GM23338 (cell line): ENCODE data around the gene RRP1. TPM values are rescaled to one million over a fixed set of nuclear protein-coding genes. Genes with fewer than 3 reads are reported as not detected.

Experiments used
- ATAC-seq: fragments of 200-7000 bp; cut with Tn5 transposase; 3 replicates; pipeline ENCODE4 v1.9.1; 2020
- DNase-seq: peaks from one replicate; pipeline ENCODE4 v3.0.0-alpha.2; 2015; ENCODE audit warnings: low spot score
- H2AFZ ChIP-seq: fragments of 200-600 bp; sonication (generic); 2 replicates; pipeline ENCODE4 v1.8.0; 2016; ENCODE audit warnings: antibody characterized with exemption, mild to moderate bottlenecking, moderate library complexity
- H3F3A ChIP-seq: fragments of 200-600 bp; sonication (generic); replicated peaks from 2 replicates; pipeline ENCODE4 v1.8.0; 2017; ENCODE audit warnings: antibody characterized with exemption, mixed run types, low read depth
- H3K27ac ChIP-seq: fragments of 200-600 bp; sonication (generic); 2 replicates; pipeline ENCODE4 v1.6.1; 2016; ENCODE audit warnings: low read depth
- H3K27me3 ChIP-seq: fragments of 200-600 bp; sonication (generic); 2 replicates; pipeline ENCODE4 v1.8.0; 2016; ENCODE audit warnings: mild to moderate bottlenecking, mixed run types, moderate library complexity; ENCODE audit not compliant: insufficient read depth
- H3K36me3 ChIP-seq: fragments of 200-600 bp; sonication (generic); 2 replicates; pipeline ENCODE4 v1.8.0; 2016; ENCODE audit warnings: mild to moderate bottlenecking; ENCODE audit not compliant: insufficient read depth
- H3K4me1 ChIP-seq: fragments of 200-600 bp; sonication (generic); 2 replicates; pipeline ENCODE4 v1.8.0; 2016; ENCODE audit warnings: mild to moderate bottlenecking, moderate library complexity; ENCODE audit not compliant: insufficient read depth
- H3K4me2 ChIP-seq: fragments of 200-600 bp; sonication (generic); 2 replicates; pipeline ENCODE4 v1.7.1; 2017; ENCODE audit warnings: mixed run types
- H3K4me3 ChIP-seq: fragments of 200-600 bp; sonication (generic); 2 replicates; pipeline ENCODE4 v1.6.1; 2016; ENCODE audit warnings: mixed run types
- H3K79me2 ChIP-seq: fragments of 200-600 bp; sonication (generic); replicated peaks from 2 replicates; pipeline ENCODE4 v1.8.0; 2017; ENCODE audit warnings: mild to moderate bottlenecking; ENCODE audit not compliant: insufficient read depth
- H3K9me2 ChIP-seq: fragments of 200-600 bp; sonication (generic); 2 replicates; pipeline ENCODE4 v1.8.0; 2017; ENCODE audit not compliant: insufficient read depth
- H4K20me1 ChIP-seq: fragments of 200-600 bp; sonication (generic); replicated peaks from 2 replicates; pipeline ENCODE4 v1.8.0; 2017; ENCODE audit warnings: mild to moderate bottlenecking; ENCODE audit not compliant: insufficient read depth
- H3K27ac Mint-ChIP-seq: 2 replicates; pipeline ENCODE4 v1.8.0; 2020; ENCODE audit warnings: inconsistent platforms, mild to moderate bottlenecking, moderate library complexity, mixed read lengths
- H3K27me3 Mint-ChIP-seq: 3 replicates; pipeline ENCODE4 v1.8.0; 2022; ENCODE audit warnings: low read depth, mild to moderate bottlenecking, moderate library complexity, mixed read lengths, inconsistent platforms; ENCODE audit not compliant: insufficient read depth, poor library complexity
- H3K36me3 Mint-ChIP-seq: 3 replicates; pipeline ENCODE4 v1.8.0; 2021; ENCODE audit warnings: low read depth, mild to moderate bottlenecking, inconsistent platforms, moderate library complexity, mixed read lengths
- H3K4me1 Mint-ChIP-seq: 3 replicates; pipeline ENCODE4 v1.8.0; 2020; ENCODE audit warnings: mild to moderate bottlenecking, inconsistent platforms, mixed read lengths
- H3K4me3 Mint-ChIP-seq: 3 replicates; pipeline ENCODE4 v1.8.0; 2021; ENCODE audit warnings: moderate library complexity, mild to moderate bottlenecking, inconsistent platforms, mixed read lengths
- H3K9me3 Mint-ChIP-seq: 3 replicates; pipeline ENCODE4 v1.8.0; 2020; ENCODE audit warnings: moderate library complexity, mild to moderate bottlenecking, inconsistent platforms, mixed read lengths
- CREB1 ChIP-seq: fragments of 250-450 bp; sonication (Bioruptor Pico); IDR thresholded peaks from 2 replicates; pipeline ENCODE4 v1.5.0; 2020; ENCODE audit warnings: low read depth, mild to moderate bottlenecking, moderate library complexity
- EZH2 ChIP-seq: fragments of 200-600 bp; sonication (generic); IDR thresholded peaks from one replicate; pipeline ENCODE4 v1.8.0; 2017; ENCODE audit warnings: antibody characterized with exemption, mild to moderate bottlenecking, low read depth; ENCODE audit not compliant: unreplicated experiment
- EZH2phosphoT487 ChIP-seq: fragments of 200-600 bp; sonication (generic); IDR thresholded peaks from one replicate; pipeline ENCODE4 v1.8.1; 2018; ENCODE audit warnings: antibody characterized with exemption; ENCODE audit not compliant: unreplicated experiment
- JUNB ChIP-seq: IDR thresholded peaks from one replicate; pipeline ENCODE4 v1.6.1; 2016; ENCODE audit warnings: antibody characterized with exemption; ENCODE audit not compliant: unreplicated experiment
- NANOG ChIP-seq: IDR thresholded peaks from 2 replicates; pipeline ENCODE4 v1.6.1; 2016; ENCODE audit warnings: antibody characterized with exemption, borderline replicate concordance
- POLR2AphosphoS5 ChIP-seq: IDR thresholded peaks from 2 replicates; pipeline ENCODE4 v1.6.1; 2016; ENCODE audit warnings: antibody characterized with exemption, low read depth
- REST ChIP-seq: IDR thresholded peaks from one replicate; pipeline ENCODE4 v1.6.1; 2018; ENCODE audit warnings: antibody characterized with exemption; ENCODE audit not compliant: unreplicated experiment
- STAT1 ChIP-seq: IDR thresholded peaks from one replicate; pipeline ENCODE4 v1.6.1; 2016; ENCODE audit warnings: antibody characterized with exemption; ENCODE audit not compliant: unreplicated experiment
- ZNF114 ChIP-seq: fragments of 250-450 bp; sonication (Bioruptor Pico); IDR thresholded peaks from 2 replicates; pipeline ENCODE4 v1.5.0; 2020; ENCODE audit warnings: mild to moderate bottlenecking, moderate library complexity
- ZNF331 ChIP-seq: fragments of 250-450 bp; sonication (Bioruptor Pico); IDR thresholded peaks from 2 replicates; pipeline ENCODE4 v1.5.0; 2020; ENCODE audit warnings: low read depth, mild to moderate bottlenecking, moderate library complexity
- polyA plus RNA-seq: library from polyadenylated mRNA; unstranded; fragments of >200 nt; fragmentation: Nextera tagmentation; extraction: Ambion mirVana; gene quantifications from 2 replicates; pipeline ENCODE4 v1.2.1, GENCODE V29; 2016
- total RNA-seq: library from RNA; depleted of rRNA; stranded (reverse); fragments of >200 nt; shearing (Covaris generic); gene quantifications from 2 replicates; pipeline ENCODE4 v1.2.3, GENCODE V29; 2014
- TF ChIP-seq, protein P1 (sequence below): IDR thresholded peaks from 2 replicates; pipeline ENCODE4 v1.6.1; 2016; ENCODE audit warnings: antibody characterized with exemption
- TF ChIP-seq, protein P2 (sequence below): fragments of 250-450 bp; sonication (Bioruptor Pico); IDR thresholded peaks from 2 replicates; pipeline ENCODE4 v1.5.0; 2020; ENCODE audit warnings: mild to moderate bottlenecking, moderate library complexity
- TF ChIP-seq, protein P3 (sequence below), 2 experiments: fragments of 200-600 bp in 1 of 2; sonication (generic) in 1 of 2; conservative IDR thresholded peaks; 2 replicates each; pipeline versions ENCODE4 v1.5.1 to v1.6.1; 2016 to 2017; ENCODE audit warnings: antibody characterized with exemption in 2 of 2, low read depth in 2 of 2, mild to moderate bottlenecking in 2 of 2, moderate library complexity in 1 of 2

RRP1 gene
- total and polyA plus RNA-seq, 2 experiments from 2014 or later: 36.5 to 63.5 TPM

- peaks cover 47% of the 10 kb centered on the region for H3K36me3 Mint-ChIP-seq
- no peaks in the 10 kb centered on the region for H4K20me1 ChIP-seq
- ATAC-seq: no peak
- no peak overlapping the region for H3K4me3 Mint-ChIP-seq
- H3F3A ChIP-seq: no peaks in the 10 kb centered on the region
- no peak overlapping the region; the same call in 1 of the 2 replicates for H3K27ac Mint-ChIP-seq
- H3K4me1 Mint-ChIP-seq: no peaks in the 10 kb centered on the region
- H3K27ac ChIP-seq: no peak overlapping the region
- no peaks in the 10 kb centered on the region for H3K36me3 ChIP-seq
- no peaks in the 10 kb centered on the region for H3K79me2 ChIP-seq
- no peak for TF ChIP-seq ZNF114 (CRISPR knock-in tag)
- no peak for TF ChIP-seq CREB1 (CRISPR knock-in tag)
- no peak for TF ChIP-seq JUNB
- TF ChIP-seq REST: no peak
- no peak for TF ChIP-seq POLR2AphosphoS5
- no peak for TF ChIP-seq ZNF331 (CRISPR knock-in tag)
- TF ChIP-seq, protein P1, sequence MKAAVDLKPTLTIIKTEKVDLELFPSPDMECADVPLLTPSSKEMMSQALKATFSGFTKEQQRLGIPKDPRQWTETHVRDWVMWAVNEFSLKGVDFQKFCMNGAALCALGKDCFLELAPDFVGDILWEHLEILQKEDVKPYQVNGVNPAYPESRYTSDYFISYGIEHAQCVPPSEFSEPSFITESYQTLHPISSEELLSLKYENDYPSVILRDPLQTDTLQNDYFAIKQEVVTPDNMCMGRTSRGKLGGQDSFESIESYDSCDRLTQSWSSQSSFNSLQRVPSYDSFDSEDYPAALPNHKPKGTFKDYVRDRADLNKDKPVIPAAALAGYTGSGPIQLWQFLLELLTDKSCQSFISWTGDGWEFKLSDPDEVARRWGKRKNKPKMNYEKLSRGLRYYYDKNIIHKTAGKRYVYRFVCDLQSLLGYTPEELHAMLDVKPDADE: no peak
- no peak for TF ChIP-seq NANOG
- TF ChIP-seq, protein P2, sequence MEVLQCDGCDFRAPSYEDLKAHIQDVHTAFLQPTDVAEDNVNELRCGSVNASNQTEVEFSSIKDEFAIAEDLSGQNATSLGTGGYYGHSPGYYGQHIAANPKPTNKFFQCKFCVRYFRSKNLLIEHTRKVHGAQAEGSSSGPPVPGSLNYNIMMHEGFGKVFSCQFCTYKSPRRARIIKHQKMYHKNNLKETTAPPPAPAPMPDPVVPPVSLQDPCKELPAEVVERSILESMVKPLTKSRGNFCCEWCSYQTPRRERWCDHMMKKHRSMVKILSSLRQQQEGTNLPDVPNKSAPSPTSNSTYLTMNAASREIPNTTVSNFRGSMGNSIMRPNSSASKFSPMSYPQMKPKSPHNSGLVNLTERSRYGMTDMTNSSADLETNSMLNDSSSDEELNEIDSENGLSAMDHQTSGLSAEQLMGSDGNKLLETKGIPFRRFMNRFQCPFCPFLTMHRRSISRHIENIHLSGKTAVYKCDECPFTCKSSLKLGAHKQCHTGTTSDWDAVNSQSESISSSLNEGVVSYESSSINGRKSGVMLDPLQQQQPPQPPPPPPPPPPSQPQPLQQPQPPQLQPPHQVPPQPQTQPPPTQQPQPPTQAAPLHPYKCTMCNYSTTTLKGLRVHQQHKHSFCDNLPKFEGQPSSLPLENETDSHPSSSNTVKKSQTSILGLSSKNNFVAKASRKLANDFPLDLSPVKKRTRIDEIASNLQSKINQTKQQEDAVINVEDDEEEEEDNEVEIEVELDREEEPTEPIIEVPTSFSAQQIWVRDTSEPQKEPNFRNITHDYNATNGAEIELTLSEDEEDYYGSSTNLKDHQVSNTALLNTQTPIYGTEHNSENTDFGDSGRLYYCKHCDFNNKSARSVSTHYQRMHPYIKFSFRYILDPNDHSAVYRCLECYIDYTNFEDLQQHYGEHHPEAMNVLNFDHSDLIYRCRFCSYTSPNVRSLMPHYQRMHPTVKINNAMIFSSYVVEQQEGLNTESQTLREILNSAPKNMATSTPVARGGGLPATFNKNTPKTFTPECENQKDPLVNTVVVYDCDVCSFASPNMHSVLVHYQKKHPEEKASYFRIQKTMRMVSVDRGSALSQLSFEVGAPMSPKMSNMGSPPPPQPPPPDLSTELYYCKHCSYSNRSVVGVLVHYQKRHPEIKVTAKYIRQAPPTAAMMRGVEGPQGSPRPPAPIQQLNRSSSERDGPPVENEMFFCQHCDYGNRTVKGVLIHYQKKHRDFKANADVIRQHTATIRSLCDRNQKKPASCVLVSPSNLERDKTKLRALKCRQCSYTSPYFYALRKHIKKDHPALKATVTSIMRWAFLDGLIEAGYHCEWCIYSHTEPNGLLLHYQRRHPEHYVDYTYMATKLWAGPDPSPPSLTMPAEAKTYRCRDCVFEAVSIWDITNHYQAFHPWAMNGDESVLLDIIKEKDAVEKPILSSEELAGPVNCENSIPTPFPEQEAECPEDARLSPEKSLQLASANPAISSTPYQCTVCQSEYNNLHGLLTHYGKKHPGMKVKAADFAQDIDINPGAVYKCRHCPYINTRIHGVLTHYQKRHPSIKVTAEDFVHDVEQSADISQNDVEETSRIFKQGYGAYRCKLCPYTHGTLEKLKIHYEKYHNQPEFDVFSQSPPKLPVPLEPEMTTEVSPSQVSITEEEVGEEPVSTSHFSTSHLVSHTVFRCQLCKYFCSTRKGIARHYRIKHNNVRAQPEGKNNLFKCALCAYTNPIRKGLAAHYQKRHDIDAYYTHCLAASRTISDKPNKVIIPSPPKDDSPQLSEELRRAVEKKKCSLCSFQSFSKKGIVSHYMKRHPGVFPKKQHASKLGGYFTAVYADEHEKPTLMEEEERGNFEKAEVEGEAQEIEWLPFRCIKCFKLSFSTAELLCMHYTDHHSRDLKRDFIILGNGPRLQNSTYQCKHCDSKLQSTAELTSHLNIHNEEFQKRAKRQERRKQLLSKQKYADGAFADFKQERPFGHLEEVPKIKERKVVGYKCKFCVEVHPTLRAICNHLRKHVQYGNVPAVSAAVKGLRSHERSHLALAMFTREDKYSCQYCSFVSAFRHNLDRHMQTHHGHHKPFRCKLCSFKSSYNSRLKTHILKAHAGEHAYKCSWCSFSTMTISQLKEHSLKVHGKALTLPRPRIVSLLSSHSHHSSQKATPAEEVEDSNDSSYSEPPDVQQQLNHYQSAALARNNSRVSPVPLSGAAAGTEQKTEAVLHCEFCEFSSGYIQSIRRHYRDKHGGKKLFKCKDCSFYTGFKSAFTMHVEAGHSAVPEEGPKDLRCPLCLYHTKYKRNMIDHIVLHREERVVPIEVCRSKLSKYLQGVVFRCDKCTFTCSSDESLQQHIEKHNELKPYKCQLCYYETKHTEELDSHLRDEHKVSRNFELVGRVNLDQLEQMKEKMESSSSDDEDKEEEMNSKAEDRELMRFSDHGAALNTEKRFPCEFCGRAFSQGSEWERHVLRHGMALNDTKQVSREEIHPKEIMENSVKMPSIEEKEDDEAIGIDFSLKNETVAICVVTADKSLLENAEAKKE: no peak
- TF ChIP-seq STAT1: no peak
- TF ChIP-seq, protein P3, sequence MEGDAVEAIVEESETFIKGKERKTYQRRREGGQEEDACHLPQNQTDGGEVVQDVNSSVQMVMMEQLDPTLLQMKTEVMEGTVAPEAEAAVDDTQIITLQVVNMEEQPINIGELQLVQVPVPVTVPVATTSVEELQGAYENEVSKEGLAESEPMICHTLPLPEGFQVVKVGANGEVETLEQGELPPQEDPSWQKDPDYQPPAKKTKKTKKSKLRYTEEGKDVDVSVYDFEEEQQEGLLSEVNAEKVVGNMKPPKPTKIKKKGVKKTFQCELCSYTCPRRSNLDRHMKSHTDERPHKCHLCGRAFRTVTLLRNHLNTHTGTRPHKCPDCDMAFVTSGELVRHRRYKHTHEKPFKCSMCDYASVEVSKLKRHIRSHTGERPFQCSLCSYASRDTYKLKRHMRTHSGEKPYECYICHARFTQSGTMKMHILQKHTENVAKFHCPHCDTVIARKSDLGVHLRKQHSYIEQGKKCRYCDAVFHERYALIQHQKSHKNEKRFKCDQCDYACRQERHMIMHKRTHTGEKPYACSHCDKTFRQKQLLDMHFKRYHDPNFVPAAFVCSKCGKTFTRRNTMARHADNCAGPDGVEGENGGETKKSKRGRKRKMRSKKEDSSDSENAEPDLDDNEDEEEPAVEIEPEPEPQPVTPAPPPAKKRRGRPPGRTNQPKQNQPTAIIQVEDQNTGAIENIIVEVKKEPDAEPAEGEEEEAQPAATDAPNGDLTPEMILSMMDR (conservative IDR thresholded peaks at IDR 0.05; ENCODE audit: low read depth in 2 of 2): no peak
- no peak for TF ChIP-seq EZH2
- no peak for TF ChIP-seq EZH2phosphoT487
- no peaks in the 10 kb centered on the region for H3K9me2 ChIP-seq
- no peaks in the 10 kb centered on the region for H3K27me3 ChIP-seq
- no peak overlapping the region for H2AFZ ChIP-seq
- H3K4me1 ChIP-seq: no peaks in the 10 kb centered on the region
- no peak overlapping the region for H3K4me3 ChIP-seq
- DNase-seq: no peak
- no peaks in the 10 kb centered on the region for H3K9me3 Mint-ChIP-seq
- H3K27me3 Mint-ChIP-seq: peaks cover 2% of the 10 kb centered on the region
- no peak overlapping the region for H3K4me2 ChIP-seq
Observed at GRCh38 chr21:43758811-43759210, 30.6 kb upstream of the RRP1 start.
